HepG2 (cell line): ENCODE results near the gene MRPS34. TPM values are rescaled to one million over a fixed set of nuclear protein-coding genes. Genes with fewer than 3 reads are reported as not detected.

Experiments used
- CBFB ChIP-seq: sonication (generic); formaldehyde crosslinking; IDR thresholded peaks from 2 replicates; pipeline ENCODE4 v1.4.0; 2020; ENCODE audit warnings: missing genetic modification reagents
- FOSL1 ChIP-seq: sonication (generic); formaldehyde crosslinking; IDR thresholded peaks from 2 replicates; pipeline ENCODE4 v1.9.0; 2021; ENCODE audit warnings: missing genetic modification reagents, borderline replicate concordance
- HMG20A ChIP-seq: IDR thresholded peaks from 2 replicates; pipeline ENCODE4 v1.6.1; 2016; ENCODE audit warnings: borderline replicate concordance
- KMT2A ChIP-seq: sonication (generic); formaldehyde crosslinking; IDR thresholded peaks from 2 replicates; pipeline ENCODE4 v1.4.0; 2020; ENCODE audit warnings: missing genetic modification reagents
- MED1 ChIP-seq: sonication (generic); formaldehyde crosslinking; IDR thresholded peaks from 2 replicates; pipeline ENCODE4 v1.4.0; 2020; ENCODE audit warnings: missing genetic modification reagents
- NR2F2 ChIP-seq: IDR thresholded peaks from 2 replicates; pipeline ENCODE4 v1.6.1; 2012; ENCODE audit warnings: low read depth, inconsistent platforms, borderline replicate concordance
- REL ChIP-seq: sonication (generic); formaldehyde crosslinking; conservative IDR thresholded peaks from 2 replicates; pipeline ENCODE4 v1.8.0; 2022; ENCODE audit warnings: mild to moderate bottlenecking, missing genetic modification reagents, moderate library complexity
- SNRNP70 ChIP-seq: fragments of 200-400 bp; formaldehyde crosslinking; IDR thresholded peaks from 2 replicates; pipeline ENCODE4 v1.6.1; 2017; ENCODE audit warnings: mild to moderate bottlenecking, low read depth, low read length, moderate library complexity
- TP53 ChIP-seq: sonication (generic); formaldehyde crosslinking; conservative IDR thresholded peaks from 2 replicates; pipeline ENCODE4 v1.4.0; 2020; ENCODE audit warnings: missing genetic modification reagents
- XRCC5 ChIP-seq: fragments of 200-400 bp; formaldehyde crosslinking; optimal IDR thresholded peaks from 2 replicates; pipeline ENCODE3; 2017; ENCODE audit warnings: mild to moderate bottlenecking, low read length
- ZBTB7B ChIP-seq: sonication (generic); formaldehyde crosslinking; IDR thresholded peaks from 2 replicates; pipeline ENCODE4 v1.4.0; 2020; ENCODE audit warnings: missing genetic modification reagents
- ZFP36 ChIP-seq: fragments of 150-350 bp; IDR thresholded peaks from 2 replicates; pipeline ENCODE4 v1.6.1; 2018; ENCODE audit warnings: borderline replicate concordance, low read length, low read depth; ENCODE audit not compliant: partially characterized antibody
- ZFP62 ChIP-seq: sonication (generic); formaldehyde crosslinking; IDR thresholded peaks from 2 replicates; pipeline ENCODE4 v1.4.0; 2020; ENCODE audit warnings: missing genetic modification reagents
- ZKSCAN1 ChIP-seq: fragments of 150-350 bp; IDR thresholded peaks from 2 replicates; pipeline ENCODE4 v1.6.1; 2014; ENCODE audit warnings: low read length
- ZNF331 ChIP-seq: sonication (generic); formaldehyde crosslinking; IDR thresholded peaks from 2 replicates; pipeline ENCODE4 v1.4.0; 2020; ENCODE audit warnings: missing genetic modification reagents
- ZNF451 ChIP-seq: sonication (generic); formaldehyde crosslinking; IDR thresholded peaks from 2 replicates; pipeline ENCODE4 v1.5.0; 2020; ENCODE audit warnings: mild to moderate bottlenecking, missing genetic modification reagents
- ZNF75D ChIP-seq: sonication (generic); formaldehyde crosslinking; IDR thresholded peaks from 2 replicates; pipeline ENCODE4 v1.8.1; 2023; ENCODE audit warnings: missing genetic modification reagents, mild to moderate bottlenecking, borderline replicate concordance
- polyA plus RNA-seq, 8 experiments: library from polyadenylated mRNA; depleted of rRNA in 3 of 8; stranded (reverse) in 7 of 8; unstranded in 1 of 8; fragments of >200 nt; fragmentation: Illumina TruSeq in 4 of 8; extraction: Trizol in 4 of 8; gene quantifications; 2 replicates each; pipeline versions ENCODE4 v1.2.1 to v1.2.3, GENCODE V29; 2011 to 2016; ENCODE audit warnings: low read depth in 4 of 8, missing spikeins in 1 of 8, mixed read lengths in 1 of 8; ENCODE audit not compliant: insufficient read depth in 1 of 8
- total RNA-seq, 5 experiments: library from RNA; depleted of rRNA; stranded (reverse); fragments of >200 nt; fragmentation: Illumina TruSeq; extraction: Trizol; gene quantifications; 2 replicates each; pipeline ENCODE4 v1.2.3, GENCODE V29; 2016; ENCODE audit warnings: low read depth in 1 of 5
- TF ChIP-seq, protein P1 (sequence below): IDR thresholded peaks from 2 replicates; pipeline ENCODE4 v1.6.1; 2016; ENCODE audit warnings: control low read depth
- TF ChIP-seq, protein P2 (sequence below): IDR thresholded peaks from 2 replicates; pipeline ENCODE4 v1.6.1; 2018; ENCODE audit warnings: missing genetic modification reagents, mild to moderate bottlenecking, missing compliant biosample characterization
- TF ChIP-seq, protein P3 (sequence below): sonication (generic); formaldehyde crosslinking; IDR thresholded peaks from 2 replicates; pipeline ENCODE4 v1.4.0; 2020; ENCODE audit warnings: missing genetic modification reagents, mild to moderate bottlenecking, borderline replicate concordance
- TF ChIP-seq, protein P4 (sequence below): sonication (generic); formaldehyde crosslinking; conservative IDR thresholded peaks from 2 replicates; pipeline ENCODE4 v1.8.0; 2022; ENCODE audit warnings: mild to moderate bottlenecking, moderate library complexity, missing genetic modification reagents
- TF ChIP-seq, protein P5 (sequence below): sonication (generic); formaldehyde crosslinking; IDR thresholded peaks from 2 replicates; pipeline ENCODE4 v1.5.0; 2020; ENCODE audit warnings: mild to moderate bottlenecking, missing genetic modification reagents

MRPS34 gene
- total and polyA plus RNA-seq, 2 of the 13 experiments (the other 11 are each of a cell fraction or from before 2014, with no cell fraction given) = 63.5 to 131 TPM

DNA sequence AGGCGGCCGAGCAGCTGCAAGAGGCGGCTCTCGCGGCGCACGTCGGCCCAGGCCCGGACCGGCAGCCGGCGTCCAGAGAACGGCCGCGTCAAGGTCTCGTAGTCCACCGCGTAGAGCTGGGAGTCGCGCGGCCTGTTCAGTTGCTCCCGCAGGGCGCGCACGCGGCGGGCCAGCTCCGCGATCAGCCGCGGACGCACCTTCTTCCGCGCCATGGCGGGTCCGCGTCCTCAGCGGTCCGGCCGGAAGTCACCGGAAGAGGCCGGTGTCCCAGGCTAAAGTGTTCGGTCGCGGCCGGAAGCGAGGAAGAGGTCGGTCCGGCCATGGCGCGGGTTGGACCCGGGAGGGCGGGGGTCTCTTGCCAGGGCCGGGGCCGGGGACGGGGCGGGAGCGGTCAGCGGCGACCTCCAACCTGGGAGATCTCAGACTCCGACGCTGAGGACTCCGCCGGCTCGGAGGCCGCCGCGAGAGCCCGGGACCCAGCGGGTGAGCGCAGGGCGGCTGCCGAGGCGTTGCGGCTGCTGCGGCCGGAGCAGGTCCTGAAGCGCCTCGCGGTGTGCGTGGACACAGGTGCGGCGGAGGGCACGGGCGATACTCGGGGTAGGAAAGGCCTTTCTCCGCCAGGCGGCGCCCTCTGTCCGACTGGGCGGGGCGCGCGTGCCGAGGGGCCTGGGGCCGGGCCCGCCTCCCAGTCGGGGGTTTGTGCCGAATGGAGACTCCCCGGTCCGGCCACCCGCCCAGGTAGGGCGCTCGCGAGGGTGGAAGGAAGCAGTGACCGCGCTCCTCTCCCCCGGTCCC is at the start of gene MRPS34 (continued):
- TF ChIP-seq XRCC5 = peak; percentile 69
- no peak for TF ChIP-seq SNRNP70
- peak; percentile 49; the same call in 1 of the 2 replicates for TF ChIP-seq ZNF451
- TF ChIP-seq, protein P1, sequence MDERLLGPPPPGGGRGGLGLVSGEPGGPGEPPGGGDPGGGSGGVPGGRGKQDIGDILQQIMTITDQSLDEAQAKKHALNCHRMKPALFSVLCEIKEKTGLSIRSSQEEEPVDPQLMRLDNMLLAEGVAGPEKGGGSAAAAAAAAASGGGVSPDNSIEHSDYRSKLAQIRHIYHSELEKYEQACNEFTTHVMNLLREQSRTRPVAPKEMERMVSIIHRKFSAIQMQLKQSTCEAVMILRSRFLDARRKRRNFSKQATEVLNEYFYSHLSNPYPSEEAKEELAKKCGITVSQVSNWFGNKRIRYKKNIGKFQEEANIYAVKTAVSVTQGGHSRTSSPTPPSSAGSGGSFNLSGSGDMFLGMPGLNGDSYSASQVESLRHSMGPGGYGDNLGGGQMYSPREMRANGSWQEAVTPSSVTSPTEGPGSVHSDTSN (CRISPR knock-in tag) = no peak
- peak; percentile 10; the same call in 1 of the 2 replicates for TF ChIP-seq NR2F2
- TF ChIP-seq TP53 = peak; percentile 93
- no peak for TF ChIP-seq ZFP36
- peak; percentile 36; the same call in 1 of the 2 replicates for TF ChIP-seq ZNF331 (CRISPR knock-in tag)
- TF ChIP-seq ZNF75D = no peak
- peak; percentile 44; the same call in 1 of the 2 replicates for TF ChIP-seq FOSL1 (CRISPR knock-in tag)
- TF ChIP-seq, protein P2, sequence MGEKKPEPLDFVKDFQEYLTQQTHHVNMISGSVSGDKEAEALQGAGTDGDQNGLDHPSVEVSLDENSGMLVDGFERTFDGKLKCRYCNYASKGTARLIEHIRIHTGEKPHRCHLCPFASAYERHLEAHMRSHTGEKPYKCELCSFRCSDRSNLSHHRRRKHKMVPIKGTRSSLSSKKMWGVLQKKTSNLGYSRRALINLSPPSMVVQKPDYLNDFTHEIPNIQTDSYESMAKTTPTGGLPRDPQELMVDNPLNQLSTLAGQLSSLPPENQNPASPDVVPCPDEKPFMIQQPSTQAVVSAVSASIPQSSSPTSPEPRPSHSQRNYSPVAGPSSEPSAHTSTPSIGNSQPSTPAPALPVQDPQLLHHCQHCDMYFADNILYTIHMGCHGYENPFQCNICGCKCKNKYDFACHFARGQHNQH = peak; percentile 94; the same call in 1 of the 2 replicates
- TF ChIP-seq, protein P3, sequence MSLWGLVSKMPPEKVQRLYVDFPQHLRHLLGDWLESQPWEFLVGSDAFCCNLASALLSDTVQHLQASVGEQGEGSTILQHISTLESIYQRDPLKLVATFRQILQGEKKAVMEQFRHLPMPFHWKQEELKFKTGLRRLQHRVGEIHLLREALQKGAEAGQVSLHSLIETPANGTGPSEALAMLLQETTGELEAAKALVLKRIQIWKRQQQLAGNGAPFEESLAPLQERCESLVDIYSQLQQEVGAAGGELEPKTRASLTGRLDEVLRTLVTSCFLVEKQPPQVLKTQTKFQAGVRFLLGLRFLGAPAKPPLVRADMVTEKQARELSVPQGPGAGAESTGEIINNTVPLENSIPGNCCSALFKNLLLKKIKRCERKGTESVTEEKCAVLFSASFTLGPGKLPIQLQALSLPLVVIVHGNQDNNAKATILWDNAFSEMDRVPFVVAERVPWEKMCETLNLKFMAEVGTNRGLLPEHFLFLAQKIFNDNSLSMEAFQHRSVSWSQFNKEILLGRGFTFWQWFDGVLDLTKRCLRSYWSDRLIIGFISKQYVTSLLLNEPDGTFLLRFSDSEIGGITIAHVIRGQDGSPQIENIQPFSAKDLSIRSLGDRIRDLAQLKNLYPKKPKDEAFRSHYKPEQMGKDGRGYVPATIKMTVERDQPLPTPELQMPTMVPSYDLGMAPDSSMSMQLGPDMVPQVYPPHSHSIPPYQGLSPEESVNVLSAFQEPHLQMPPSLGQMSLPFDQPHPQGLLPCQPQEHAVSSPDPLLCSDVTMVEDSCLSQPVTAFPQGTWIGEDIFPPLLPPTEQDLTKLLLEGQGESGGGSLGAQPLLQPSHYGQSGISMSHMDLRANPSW (CRISPR knock-in tag) = 0 out of 2 replicates have a peak, but pooled peaks have one; percentile 21
- TF ChIP-seq, protein P4, sequence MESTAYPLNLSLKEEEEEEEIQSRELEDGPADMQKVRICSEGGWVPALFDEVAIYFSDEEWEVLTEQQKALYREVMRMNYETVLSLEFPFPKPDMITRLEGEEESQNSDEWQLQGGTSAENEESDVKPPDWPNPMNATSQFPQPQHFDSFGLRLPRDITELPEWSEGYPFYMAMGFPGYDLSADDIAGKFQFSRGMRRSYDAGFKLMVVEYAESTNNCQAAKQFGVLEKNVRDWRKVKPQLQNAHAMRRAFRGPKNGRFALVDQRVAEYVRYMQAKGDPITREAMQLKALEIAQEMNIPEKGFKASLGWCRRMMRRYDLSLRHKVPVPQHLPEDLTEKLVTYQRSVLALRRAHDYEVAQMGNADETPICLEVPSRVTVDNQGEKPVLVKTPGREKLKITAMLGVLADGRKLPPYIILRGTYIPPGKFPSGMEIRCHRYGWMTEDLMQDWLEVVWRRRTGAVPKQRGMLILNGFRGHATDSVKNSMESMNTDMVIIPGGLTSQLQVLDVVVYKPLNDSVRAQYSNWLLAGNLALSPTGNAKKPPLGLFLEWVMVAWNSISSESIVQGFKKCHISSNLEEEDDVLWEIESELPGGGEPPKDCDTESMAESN (CRISPR knock-in tag) = peak; percentile 83
- TF ChIP-seq, protein P5, sequence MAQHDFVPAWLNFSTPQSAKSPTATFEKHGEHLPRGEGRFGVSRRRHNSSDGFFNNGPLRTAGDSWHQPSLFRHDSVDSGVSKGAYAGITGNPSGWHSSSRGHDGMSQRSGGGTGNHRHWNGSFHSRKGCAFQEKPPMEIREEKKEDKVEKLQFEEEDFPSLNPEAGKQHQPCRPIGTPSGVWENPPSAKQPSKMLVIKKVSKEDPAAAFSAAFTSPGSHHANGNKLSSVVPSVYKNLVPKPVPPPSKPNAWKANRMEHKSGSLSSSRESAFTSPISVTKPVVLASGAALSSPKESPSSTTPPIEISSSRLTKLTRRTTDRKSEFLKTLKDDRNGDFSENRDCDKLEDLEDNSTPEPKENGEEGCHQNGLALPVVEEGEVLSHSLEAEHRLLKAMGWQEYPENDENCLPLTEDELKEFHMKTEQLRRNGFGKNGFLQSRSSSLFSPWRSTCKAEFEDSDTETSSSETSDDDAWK (CRISPR knock-in tag) = no peak
- peak; percentile 77 for TF ChIP-seq ZBTB7B (CRISPR knock-in tag)
- TF ChIP-seq KMT2A (CRISPR knock-in tag) = peak; percentile 96
- no peak for TF ChIP-seq ZFP62
- TF ChIP-seq MED1 (CRISPR knock-in tag) = peak; percentile 89
- TF ChIP-seq CBFB = peak; percentile 91
- no peak for TF ChIP-seq ZKSCAN1
- 0 out of 2 replicates have a peak, but pooled peaks have one; percentile 44 for TF ChIP-seq REL (CRISPR knock-in tag)
- 0 out of 2 replicates have a peak, but pooled peaks have one; percentile 22 for TF ChIP-seq HMG20A (CRISPR knock-in tag)
